Right hindlimb (tissue), 1 donor: ENCODE data around the gene TMIGD2.
A peak's percentile ranks its signal among the peaks of the same experiment; 100 is the strongest.
"Not testable (repeated sequence)": the region's sequence is repeated elsewhere in the genome, so short reads cannot be mapped to it uniquely, and the experiment has no call there.

Source experiments
- DNase-seq: peaks from one replicate; pipeline ENCODE4 v3.0.0-alpha.2; 2018

Gene TMIGD2

GRCh38 chr19:4295972-4296771, 6.0 kb downstream of the TMIGD2 start:
- peak; percentile 74 for DNase-seq

DNA sequence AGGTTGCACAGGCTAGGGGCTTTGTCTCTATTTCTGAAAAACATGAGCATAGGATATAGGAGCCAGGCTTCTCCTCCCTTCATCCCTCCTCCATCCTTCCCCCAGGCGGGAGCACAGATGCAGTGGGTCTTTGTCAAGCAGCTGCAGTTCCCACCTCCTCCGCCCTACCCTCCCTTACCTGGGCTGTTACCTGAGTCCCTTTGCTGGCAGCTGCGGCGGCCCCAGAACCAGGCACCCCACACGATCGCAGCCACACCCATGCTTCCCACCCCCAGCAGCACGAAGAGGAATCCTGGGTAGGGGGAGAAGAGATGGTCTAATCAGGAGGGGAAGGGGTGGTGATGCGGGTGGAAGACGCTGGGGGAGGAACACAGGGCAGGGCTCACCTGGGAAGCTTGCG, 7.8 kb downstream of the TMIGD2 start:
- no peak for DNase-seq

DNA sequence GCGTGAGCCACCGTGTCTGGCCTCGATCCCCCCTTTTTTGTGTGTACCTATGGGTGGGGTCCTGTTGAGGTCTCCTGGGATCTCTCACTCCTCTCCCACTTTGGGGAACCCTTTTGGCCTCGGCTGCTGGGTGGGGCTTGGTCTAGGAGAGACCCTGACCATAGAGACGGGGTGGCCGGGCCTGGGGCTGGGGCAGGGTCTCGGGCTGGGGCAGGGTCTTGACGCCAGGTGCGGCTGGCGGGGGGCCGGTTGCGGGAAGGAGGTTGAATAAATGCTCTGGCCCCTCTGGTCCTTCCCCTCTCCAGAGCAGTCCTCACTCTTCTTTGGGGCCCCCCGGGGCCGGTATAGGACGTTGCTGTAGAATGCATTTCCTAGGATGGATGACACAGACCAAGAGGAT, 9.7 kb downstream of the TMIGD2 start:
- no peak for DNase-seq

- DNase-seq, result no peak
Measured at GRCh38 chr19:4291184-4291732, 10.9 kb downstream of the TMIGD2 start.

DNA sequence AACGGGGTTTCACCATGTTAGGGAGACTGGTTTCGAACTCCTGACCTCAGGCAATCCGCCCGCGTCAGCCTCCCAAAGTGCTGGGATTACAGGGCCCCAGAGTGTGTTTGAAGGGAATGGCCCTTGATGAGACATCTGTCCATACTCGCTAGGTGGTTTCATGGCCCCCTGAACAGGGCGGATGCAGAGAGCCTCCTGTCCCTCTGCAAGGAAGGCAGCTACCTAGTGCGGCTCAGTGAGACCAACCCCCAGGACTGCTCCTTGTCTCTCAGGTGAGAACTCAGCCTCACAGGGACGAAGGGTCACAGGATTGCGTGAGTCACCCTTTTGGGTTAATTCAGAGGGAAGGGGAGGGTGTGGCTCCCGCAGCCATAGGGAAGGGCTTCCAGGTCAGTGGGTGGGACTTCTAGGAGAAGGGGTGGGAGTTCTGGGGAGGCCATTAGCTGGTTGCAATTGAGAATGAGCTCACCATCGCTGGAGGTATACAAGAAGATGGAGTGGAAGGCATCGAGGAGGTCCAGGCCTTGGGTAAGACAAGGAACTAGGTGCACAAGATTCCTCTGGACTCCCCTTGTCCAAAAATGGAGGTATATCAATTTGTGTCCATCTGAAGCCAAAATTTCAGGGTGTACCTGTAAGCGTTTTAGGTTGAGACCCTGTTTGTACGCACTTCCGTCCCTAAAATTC, 14.0 kb downstream of the TMIGD2 start:
- DNase-seq, result no peak

DNA sequence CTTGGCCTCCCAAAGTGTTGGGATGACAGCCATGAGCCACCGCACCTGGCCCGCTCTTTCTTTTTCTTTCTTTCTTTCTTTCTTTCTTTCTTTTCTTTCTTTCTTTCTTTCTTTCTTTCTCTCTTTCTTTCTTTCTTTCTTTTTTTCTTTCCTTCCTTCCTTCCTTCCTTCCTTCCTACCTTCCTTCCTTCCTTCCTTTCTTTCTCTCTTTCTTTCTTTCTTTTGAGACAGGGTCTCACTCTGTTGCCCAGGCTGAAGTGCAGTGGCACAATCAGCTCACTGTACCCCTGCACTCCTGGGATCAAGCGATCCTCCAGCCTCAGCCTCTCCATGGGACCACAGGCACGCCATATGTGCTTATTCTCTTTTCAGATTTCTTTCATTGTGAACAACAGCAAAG, 16.0 kb downstream of the TMIGD2 start:
- not testable (repeated sequence) for DNase-seq

GRCh38 chr19:4284974-4285373, 17.2 kb downstream of the TMIGD2 start:
- DNase-seq, result no peak

GRCh38 chr19:4284176-4284958, 17.8 kb downstream of the TMIGD2 start:
- DNase-seq, result no peak

DNA sequence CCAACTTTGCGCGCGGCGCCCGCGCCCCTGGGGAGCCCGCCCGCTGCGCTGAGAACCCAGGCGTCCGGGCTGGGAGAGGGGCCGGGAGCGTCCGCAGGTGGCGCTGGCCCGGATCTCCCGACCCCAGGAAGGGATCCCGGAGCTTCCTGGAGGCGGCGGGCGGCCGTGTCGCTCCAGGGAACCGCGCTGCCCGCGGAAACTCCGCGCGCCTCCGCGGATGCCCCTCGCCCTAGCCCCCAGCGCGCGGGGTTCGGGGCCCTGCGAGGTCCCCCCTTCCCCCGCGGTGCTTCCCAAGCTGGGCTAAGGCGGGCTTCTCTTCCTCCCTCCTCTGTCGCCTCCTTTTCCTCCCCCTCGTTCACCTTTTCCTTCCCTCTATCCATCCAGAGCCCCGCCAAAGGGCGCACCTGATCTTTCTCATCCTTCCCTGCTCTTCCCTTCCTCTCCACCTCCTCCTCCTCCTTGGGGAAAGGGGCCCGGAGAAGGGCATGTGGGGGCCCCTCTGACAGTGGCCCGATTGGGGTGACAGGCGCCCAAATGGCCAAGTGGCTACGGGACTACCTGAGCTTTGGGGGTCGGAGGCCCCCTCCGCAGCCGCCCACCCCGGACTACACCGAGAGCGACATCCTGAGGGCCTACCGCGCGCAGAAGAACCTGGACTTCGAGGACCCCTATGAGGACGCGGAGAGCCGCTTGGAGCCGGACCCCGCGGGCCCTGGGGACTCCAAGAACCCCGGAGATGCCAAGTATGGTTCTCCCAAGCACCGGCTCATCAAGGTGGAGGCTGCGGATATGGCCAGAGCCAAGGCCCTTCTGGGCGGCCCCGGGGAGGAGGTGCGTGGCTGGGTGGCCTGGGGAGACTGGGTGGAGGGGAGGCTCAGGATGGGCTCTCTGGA, 22.4 kb downstream of the TMIGD2 start:
- no peak for DNase-seq

- DNase-seq, result no peak
Measured at GRCh38 chr19:4279267-4279529, 23.0 kb downstream of the TMIGD2 start.

DNA sequence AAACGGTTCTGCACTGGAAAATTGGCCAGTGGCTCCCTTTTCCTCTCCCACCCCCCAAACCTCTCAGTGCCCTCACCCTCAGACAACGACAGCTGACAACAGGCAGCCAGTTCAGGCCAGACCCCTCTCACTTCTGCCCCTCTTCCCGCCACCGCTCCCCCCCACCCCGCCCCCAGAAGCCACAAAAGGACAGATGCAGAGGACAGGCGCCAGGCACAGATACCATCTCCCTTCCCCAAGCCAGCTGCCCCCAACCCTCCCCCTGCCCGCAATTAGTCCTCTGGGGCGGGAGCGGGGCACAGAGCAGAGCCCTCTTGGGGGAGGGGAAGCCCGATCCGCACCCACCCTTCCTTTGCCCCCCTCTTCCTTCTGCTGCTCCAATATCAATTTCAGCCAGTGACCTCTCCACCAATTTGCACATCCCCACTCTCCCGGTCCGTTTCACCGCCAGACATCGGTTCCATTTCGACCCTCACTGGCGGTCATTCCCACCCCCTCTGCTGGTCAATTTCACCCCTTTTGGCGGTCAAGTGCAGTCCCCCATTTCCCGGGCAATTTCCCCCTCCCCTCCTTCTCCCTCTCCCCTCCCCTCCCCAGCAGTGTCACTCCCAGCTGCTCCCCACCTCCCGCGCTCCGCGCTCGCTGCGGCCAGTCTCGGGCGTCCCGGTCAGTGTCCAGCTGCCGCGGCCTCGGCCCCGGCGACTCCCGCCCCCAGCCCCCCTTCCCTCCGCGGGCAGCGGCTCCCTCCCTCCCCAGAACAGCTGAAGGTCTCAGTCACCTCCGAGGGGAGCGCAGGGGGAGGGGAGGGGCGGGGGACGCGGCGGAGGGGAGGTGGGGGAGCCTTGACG, 23.5 kb downstream of the TMIGD2 start, which contains the start of gene SHD:
Gene SHD (plus strand): TSS at position 848 of the 848 bp plus-strand sequence. CDS start 798 bp downstream, outside the sequence.
- DNase-seq, result peak; percentile 78

DNA sequence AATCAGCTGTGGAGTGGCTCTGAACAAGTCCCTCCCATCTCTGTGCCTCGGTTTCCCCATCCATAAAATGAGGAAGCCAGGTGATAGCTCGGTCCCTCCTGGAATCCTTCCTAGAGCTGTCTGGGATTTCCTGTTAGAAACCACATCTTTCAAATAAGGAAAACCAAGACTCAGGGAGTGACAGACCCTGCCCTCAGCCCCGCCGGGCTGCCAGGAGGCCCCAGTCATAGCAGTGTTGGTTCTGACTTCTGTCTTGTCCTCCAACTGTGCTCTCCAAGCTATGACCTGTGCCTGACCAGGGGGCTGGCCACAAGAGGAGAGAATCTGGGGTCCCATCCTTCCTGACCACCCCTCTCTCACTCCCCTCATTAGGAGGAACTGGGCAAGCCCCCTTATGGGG, 24.2 kb downstream of the TMIGD2 start:
- no peak for DNase-seq

DNA sequence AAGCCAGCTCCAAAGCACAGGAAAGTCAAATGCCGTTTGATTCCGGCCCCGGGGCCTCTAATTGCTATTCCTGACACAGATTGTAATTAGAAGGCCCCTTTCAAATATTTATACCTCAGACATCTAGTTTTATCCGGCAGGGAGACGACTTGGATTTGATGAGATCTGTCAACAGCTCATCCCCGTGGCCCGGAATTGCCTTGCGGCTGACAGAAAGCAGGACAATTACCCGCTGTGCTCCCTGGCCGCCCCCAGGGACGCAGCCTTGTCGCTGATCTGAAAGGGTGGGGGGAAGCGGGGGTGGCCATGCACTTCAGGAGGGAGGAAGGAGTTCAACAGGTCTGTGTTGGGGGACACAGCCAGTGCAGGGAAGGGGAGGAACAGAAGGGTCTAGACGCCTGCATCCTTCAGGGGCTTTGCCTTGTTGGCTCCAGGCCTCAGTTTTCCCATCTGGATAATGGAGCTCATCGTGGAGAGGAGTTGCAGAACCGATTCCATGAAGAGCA, 24.9 kb downstream of the TMIGD2 start:
- DNase-seq, result no peak

DNA sequence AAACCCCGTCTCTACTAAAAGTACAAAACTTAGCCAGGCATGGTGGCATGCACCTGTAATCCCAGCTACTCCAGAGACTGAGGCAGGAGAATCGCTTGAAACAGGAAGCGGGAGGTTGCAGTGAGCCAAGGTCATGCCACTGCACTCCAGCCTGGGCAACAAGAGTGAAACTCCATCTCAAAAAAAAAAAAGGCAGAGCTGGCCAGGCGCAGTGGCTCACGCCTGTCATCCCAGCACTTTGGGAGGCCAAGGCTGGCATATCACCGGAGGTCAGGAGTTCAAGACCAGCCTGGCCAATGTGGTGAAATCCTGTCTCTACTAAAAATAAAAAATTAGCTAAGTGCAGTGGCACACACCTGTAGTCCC, 27.9 kb downstream of the TMIGD2 start:
- not testable (repeated sequence) for DNase-seq

DNA sequence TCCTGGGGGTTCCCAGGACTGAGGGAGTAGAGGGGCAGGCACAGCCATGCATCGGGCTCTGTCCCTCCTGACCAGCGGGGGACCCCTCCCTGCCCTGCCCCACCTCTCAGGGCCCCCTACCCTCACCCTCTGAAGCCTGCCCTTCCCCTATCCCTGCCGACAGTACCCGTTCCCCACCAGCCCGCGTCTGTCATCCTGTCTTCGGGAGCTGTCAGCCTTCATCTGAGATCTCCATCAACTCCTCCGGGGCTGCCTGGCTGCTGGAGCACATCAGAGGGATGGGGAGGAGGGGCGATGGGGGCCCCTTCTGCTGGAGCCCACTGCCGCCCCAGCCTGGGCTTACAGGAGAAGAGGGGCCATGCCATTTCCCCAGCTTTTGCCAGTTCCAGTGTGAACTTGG, 29.3 kb downstream of the TMIGD2 start:
- DNase-seq, result no peak

- no peak for DNase-seq
Measured at GRCh38 chr19:4268816-4269430, 33.3 kb downstream of the TMIGD2 start.

- no peak for DNase-seq
Measured at GRCh38 chr19:4267901-4268815, 34.0 kb downstream of the TMIGD2 start.

- no peak for DNase-seq
Measured at GRCh38 chr19:4267101-4267900, 34.9 kb downstream of the TMIGD2 start.
